Chondrocyte (in vitro differentiated cells): Measurements from ENCODE around the gene OR13C4. TPM values are rescaled to one million over a fixed set of nuclear protein-coding genes. Genes with fewer than 3 reads are reported as not detected.
A peak's percentile ranks its signal among the peaks of the same experiment; 100 is the strongest.

Experiments
- DNase-seq: peaks from one replicate; pipeline ENCODE4 v3.0.0; 2021; ENCODE audit warnings: mixed read lengths, low spot score
- H3K27ac Mint-ChIP-seq: one replicate; pipeline ENCODE4 v1.8.0; 2021; ENCODE audit warnings: mild to moderate bottlenecking, moderate library complexity, mixed read lengths; ENCODE audit not compliant: unreplicated experiment
- H3K27me3 Mint-ChIP-seq: 2 replicates; pipeline ENCODE4 v1.8.0; 2021; ENCODE audit warnings: low read depth, mixed read lengths
- H3K36me3 Mint-ChIP-seq: 2 replicates; pipeline ENCODE4 v1.8.0; 2021; ENCODE audit warnings: low read depth, mixed read lengths
- H3K4me1 Mint-ChIP-seq: 2 replicates; pipeline ENCODE4 v1.8.0; 2021; ENCODE audit warnings: low read depth, mild to moderate bottlenecking, mixed read lengths
- H3K4me3 Mint-ChIP-seq: one replicate; pipeline ENCODE4 v1.8.0; 2021; ENCODE audit warnings: mild to moderate bottlenecking, moderate library complexity, mixed read lengths; ENCODE audit not compliant: unreplicated experiment
- H3K9me3 Mint-ChIP-seq: 2 replicates; pipeline ENCODE4 v1.8.0; 2021; ENCODE audit warnings: low read depth, mixed read lengths
- CTCF ChIP-seq: fragments of 200-600 bp; sonication (generic); IDR thresholded peaks from 2 replicates; pipeline ENCODE4 v1.5.0; 2021; ENCODE audit warnings: antibody characterized with exemption, mild to moderate bottlenecking, moderate library complexity
- total RNA-seq: library from RNA; stranded (reverse); gene quantifications from 3 replicates; pipeline ENCODE4 v1.2.1, GENCODE V29; 2021

OR13C4 gene
- total RNA-seq, 1 donor from 2014 or later, result not detected

- no peak overlapping the region for H3K4me3 Mint-ChIP-seq
- no peak overlapping the region for H3K27ac Mint-ChIP-seq
- DNase-seq, result no peak
- H3K4me1 Mint-ChIP-seq, result no peaks in the 10 kb centered on the region
- peak; percentile 68 for TF ChIP-seq CTCF
- no peaks in the 10 kb centered on the region for H3K9me3 Mint-ChIP-seq
- no peaks in the 10 kb centered on the region for H3K27me3 Mint-ChIP-seq
- H3K36me3 Mint-ChIP-seq, result no peaks in the 10 kb centered on the region
These were observed 32.2 kb downstream of the OR13C4 start for GRCh38 chr9:104494808-104495207.

GRCh38 chr9:104485014-104485413 is 42.0 kb downstream of the OR13C4 start:
- Mint-ChIP-seq H3K27ac (no peak overlapping the region), H3K36me3 (no peaks in the 10 kb centered on the region), H3K9me3 (no peaks in the 10 kb centered on the region), H3K4me1 (no peaks in the 10 kb centered on the region), H3K27me3 (peaks cover 16% of the 10 kb centered on the region), H3K4me3 (no peak overlapping the region)
- DNase-seq, result no peak
- no peak for TF ChIP-seq CTCF

GRCh38 chr9:104482921-104483570 is 44.0 kb downstream of the OR13C4 start:
- no peak for DNase-seq
- TF ChIP-seq CTCF, result no peak

More at GRCh38 chr9:104482921-104483570, 44.0 kb downstream of the OR13C4 start:
- Mint-ChIP-seq H3K4me1 (no peaks in the 10 kb centered on the region), H3K27ac (no peak overlapping the region), H3K36me3 (no peaks in the 10 kb centered on the region), H3K9me3 (no peaks in the 10 kb centered on the region), H3K27me3 (peaks cover 16% of the 10 kb centered on the region), H3K4me3 (no peak overlapping the region)

Other genes with a start within 250 kb of the OR13C4 start
- gene OR13F1, start 22.9 kb downstream of the OR13C4 start, total RNA-seq, result not detected in 3 replicates
- gene OR13C3, start 9.6 kb upstream of the OR13C4 start, total RNA-seq, result not detected in 3 replicates
- gene OR13C8, start 42.0 kb upstream of the OR13C4 start, total RNA-seq, result not detected in 3 replicates
- not detected in 3 replicates for gene OR13C5, start 72.2 kb upstream of the OR13C4 start, total RNA-seq
- gene OR13C2, start 78.4 kb upstream of the OR13C4 start, total RNA-seq, result not detected in 3 replicates
- gene OR13C9, start 91.0 kb upstream of the OR13C4 start, total RNA-seq, result not detected in 3 replicates
- not detected in 3 replicates for gene OR13D1, start 167.3 kb upstream of the OR13C4 start, total RNA-seq
- 33.2 to 39.0 TPM (median 33.9 TPM) in 3 replicates for gene NIPSNAP3A, start 220.5 kb upstream of the OR13C4 start, total RNA-seq
- 2.1 to 3.8 TPM (median 2.3 TPM) in 3 replicates for gene NIPSNAP3B, start 236.9 kb upstream of the OR13C4 start, total RNA-seq